Measurements from ENCODE around the gene JADE2.

DNA sequence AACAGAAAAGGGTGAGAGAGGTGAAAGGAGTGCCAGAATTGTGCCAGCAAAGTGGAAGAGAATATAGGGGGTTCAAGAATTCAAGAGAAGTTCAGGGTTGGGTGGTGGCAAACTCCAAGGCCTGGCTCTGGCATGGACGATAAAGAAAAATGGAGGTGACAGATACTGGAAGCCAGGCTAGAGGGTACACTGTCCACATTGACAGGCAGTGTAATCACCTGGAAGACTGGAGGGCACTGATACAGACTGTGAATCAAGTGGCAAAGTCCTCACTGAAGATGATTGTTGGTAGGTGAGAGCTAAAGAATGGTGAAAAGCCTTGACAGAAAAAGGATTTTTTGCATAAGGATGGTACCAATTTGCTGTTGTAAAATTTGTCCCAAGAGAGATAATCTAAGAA, 100.1 kb downstream of the JADE2 start:
- TF ChIP-seq, protein P1, sequence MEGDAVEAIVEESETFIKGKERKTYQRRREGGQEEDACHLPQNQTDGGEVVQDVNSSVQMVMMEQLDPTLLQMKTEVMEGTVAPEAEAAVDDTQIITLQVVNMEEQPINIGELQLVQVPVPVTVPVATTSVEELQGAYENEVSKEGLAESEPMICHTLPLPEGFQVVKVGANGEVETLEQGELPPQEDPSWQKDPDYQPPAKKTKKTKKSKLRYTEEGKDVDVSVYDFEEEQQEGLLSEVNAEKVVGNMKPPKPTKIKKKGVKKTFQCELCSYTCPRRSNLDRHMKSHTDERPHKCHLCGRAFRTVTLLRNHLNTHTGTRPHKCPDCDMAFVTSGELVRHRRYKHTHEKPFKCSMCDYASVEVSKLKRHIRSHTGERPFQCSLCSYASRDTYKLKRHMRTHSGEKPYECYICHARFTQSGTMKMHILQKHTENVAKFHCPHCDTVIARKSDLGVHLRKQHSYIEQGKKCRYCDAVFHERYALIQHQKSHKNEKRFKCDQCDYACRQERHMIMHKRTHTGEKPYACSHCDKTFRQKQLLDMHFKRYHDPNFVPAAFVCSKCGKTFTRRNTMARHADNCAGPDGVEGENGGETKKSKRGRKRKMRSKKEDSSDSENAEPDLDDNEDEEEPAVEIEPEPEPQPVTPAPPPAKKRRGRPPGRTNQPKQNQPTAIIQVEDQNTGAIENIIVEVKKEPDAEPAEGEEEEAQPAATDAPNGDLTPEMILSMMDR (IDR thresholded peaks at IDR 0.05): no peak
- TF ChIP-seq POLR2A (IDR thresholded peaks at IDR 0.05): no peak

Data from gastroesophageal sphincter (tissue), 3 donors.